HG02759 (cell line): ENCODE data around the gene PALM.

Experiments
- ATAC-seq: cut with Tn5 transposase; IDR thresholded peaks from one replicate; pipeline ENCODE4 v1.9.1; 2021; ENCODE audit warnings: mild to moderate bottlenecking, moderate library complexity; ENCODE audit not compliant: unreplicated experiment

Gene PALM

GRCh38 chr19:778910-779653, 70.3 kb downstream of the PALM start:
- no peak for ATAC-seq

- no peak for ATAC-seq
Observed at GRCh38 chr19:780935-781334, 72.2 kb downstream of the PALM start.

- no peak for ATAC-seq
Observed at GRCh38 chr19:781800-782184, 73.1 kb downstream of the PALM start.

GRCh38 chr19:782185-782877, 73.6 kb downstream of the PALM start:
- ATAC-seq = no peak

DNA sequence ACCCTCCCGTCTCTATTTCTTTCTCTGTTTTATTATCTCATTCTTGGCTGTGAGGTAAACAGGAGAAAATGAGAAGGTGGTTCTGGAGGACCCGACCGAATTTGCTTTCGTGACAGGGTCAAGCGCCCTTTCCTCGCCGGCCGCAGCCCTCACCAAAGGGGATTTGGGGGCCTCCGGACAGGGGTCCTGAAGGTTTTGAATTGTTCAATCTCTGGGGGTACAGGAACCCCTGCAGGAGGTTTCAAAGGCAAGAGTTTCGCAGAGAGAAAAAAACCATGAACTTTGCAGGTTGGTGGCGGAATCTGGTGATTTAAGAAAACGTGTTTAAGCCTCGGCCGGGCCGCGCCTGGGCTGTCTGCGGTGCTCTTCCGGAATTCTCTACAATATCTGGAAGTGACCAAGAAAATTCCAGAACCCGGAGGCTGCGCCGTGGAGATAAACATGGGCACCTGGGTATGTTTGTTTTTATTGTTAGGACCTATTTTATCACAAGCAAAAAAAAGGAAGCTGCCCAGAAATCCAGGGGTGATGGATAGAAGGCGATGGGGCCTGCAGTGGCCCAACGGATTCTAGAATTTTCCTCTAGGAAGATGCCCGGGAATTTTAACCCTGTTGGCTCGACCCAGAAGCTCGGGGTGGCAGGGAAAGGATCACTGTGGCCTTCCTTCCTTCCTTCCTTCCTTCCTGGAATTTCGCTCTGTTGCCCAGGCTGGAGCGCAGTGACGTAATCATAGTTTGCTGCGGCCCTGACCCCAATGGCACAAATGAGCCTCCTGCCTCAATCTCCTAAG, 74.3 kb downstream of the PALM start:
- no peak for ATAC-seq

DNA sequence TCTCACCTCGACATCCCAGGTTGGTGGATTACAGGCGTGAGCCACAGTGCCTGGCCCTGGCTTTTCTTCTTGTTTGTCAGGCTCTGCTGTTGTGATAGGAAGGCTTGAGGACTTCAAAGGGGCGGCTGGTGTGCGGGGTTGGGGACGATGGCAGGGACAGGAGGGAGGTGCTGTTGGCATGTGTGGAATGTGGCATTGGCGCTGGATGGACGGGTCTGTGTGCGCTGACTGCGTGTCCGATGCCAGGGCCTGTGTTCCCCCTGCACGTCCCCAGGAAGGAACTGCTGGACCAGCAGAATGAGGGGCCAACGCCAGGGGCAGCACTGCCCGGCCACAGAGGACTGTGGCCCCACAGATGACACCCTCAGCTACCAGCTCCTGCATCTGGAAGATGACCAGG, 75.8 kb downstream of the PALM start:
- ATAC-seq = no peak

GRCh38 chr19:787536-787935, 78.8 kb downstream of the PALM start:
- no peak for ATAC-seq

- ATAC-seq = no peak
Observed at GRCh38 chr19:788686-788982, 79.9 kb downstream of the PALM start.

GRCh38 chr19:788983-789700, 80.4 kb downstream of the PALM start:
- ATAC-seq = no peak

- no peak for ATAC-seq
Observed at GRCh38 chr19:789701-790060, 80.9 kb downstream of the PALM start.

DNA sequence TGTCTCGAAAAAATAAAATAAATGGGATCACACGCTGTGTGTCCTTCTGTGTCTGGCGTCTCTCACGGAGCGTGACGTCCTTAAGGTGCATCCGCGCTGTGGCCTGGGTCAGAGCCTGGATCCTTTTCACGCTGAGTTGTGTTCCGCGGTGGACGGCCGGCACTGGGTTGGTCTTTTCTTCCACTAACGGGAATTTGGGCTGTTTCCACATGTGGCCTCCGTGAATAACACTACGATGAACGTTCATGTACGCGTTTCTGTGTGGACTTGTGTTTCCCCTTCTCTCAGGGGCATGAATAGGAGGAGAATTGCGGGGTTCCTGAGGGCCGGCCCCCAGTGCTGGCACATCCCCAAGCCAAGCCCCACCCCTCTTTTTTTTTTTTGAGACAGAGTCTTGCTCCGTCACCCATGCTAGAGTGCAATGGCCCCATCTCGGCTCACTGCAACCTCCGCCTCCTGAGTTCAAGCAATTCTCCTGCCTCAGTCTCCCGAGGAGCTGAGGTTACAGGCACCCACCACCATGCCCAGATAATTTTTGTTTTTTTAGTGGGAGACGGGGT, 82.4 kb downstream of the PALM start:
- no peak for ATAC-seq

DNA sequence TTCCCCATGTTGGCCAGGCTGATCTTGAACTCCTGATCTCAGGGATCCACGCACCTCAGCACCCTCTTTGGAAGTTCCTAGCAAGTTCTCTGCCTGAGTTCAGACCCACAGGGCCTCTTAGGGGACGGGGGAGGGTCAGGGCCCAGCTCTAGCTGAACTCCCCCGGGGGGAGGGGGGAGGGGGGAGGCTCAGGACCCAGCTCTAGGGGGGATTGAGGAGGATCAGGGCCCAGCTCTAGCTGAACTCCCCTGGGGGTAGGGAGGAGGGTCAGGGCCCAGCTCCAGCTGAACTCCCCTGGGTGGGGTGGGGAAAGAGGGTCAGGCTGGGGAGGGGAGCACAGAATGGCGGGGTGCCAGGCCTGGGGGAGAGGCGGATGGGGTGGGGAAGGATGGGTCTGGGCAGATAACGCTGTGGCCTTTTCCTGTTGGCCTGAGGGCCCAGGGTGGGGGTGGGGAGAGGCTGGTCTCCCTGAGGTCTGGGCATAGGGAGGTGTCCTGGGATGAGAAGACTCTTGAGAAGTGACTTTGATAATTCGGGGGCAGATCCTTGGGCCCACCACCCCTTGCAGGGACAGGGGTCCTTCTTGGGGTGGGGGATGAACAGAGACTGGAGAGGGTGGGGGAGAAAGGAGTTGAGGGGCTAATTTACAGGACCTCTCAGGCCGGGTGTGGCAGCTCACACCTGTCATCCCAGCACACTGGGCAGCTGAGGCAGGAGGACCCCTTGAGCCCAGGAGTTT, 83.0 kb downstream of the PALM start:
- ATAC-seq = no peak

GRCh38 chr19:792306-792885, 83.7 kb downstream of the PALM start:
- no peak for ATAC-seq

DNA sequence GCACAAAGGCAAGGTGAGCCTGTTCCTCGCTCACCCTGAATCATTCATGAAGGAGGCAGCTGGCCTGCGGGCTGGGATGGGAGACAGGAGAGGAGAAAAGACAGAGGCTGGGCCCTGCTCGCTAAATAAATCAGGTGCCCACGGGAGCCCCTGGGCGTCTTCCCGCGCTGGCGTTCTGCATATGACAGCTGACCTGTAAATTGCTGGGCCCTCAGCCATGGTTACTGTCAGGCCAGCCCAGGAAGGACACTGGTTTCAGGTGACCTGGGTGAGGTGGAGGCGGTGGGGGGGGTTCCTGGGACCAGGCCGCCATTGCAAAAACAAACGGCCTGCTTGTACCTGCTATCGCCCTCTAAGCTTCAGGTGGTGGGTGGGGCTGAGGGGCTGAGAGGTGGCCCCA, 85.1 kb downstream of the PALM start:
- ATAC-seq = no peak

DNA sequence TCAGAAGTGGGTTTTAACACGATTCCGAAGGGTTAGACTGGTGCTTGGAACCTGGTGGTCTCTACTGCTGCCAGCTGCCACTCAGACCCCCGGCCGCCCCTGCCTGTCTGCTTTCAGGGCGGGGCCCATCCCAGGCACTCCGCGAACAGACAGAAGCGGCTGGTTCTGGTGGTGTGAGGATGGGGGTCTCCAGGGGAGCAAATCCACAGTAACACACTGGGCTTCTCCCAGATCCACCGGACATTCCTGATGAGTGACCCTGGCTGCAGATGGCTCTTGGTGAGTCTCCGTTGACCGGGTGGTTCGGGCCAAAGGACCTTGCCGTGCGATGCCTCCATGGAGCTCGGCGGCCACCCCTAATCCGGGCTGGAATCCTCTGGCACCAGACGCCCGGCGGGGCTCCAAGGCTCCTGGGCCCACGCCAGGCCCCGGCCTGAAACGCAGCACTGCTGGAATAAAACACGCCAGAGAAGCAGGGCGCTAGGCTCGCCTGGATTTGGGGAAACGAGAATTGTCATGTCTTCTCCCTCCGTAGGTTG, 86.4 kb downstream of the PALM start:
- ATAC-seq = no peak

- ATAC-seq = no peak
Observed at GRCh38 chr19:795691-796581, 87.2 kb downstream of the PALM start.

- ATAC-seq = peak; percentile 72
Observed at GRCh38 chr19:796692-797527, 88.2 kb downstream of the PALM start, which contains the start of gene PTBP1. TSS of gene PTBP1 (plus strand) at chr19:797452. CDS start at chr19:797498, 46 bp downstream.
